H1 (cell line): ENCODE data around the gene PARD6A. TPM values are rescaled to one million over a fixed set of nuclear protein-coding genes. Genes with fewer than 3 reads are reported as not detected.
A peak's percentile ranks its signal among the peaks of the same experiment; 100 is the strongest.

Source experiments
- CTCF ChIA-PET: fragments of 300-600 bp; sonication (Branson Sonifier 250); formaldehyde crosslinking; loops from one replicate; lab custom pipeline; 2021; ENCODE audit not compliant: partially characterized antibody; lab: Charles Lee
- POLR2A ChIA-PET: fragments of 300-600 bp; sonication (Branson Sonifier 250); formaldehyde crosslinking; loops from one replicate; lab custom pipeline; 2021; ENCODE audit warnings: inconsistent platforms; ENCODE audit not compliant: partially characterized antibody; lab: Charles Lee
- DNase-seq, 2 experiments: peaks; one replicate each; pipeline versions ENCODE4 v3.0.0 to v3.0.0-alpha.2; 2010 to 2022; ENCODE audit warnings: low spot score in 2 of 2, low read depth in 1 of 2, mixed read lengths in 1 of 2
- FAIRE-seq: peaks from 2 replicates; lab custom pipeline; 2011; peaks lifted over from hg19 to GRCh38; lab: Jason Lieb, UNC
- H2AFZ ChIP-seq: 2 replicates; pipeline ENCODE4 v1.8.1; 2012; ENCODE audit warnings: low read length, inconsistent platforms
- H2AK5ac ChIP-seq: 2 replicates; pipeline ENCODE4 v1.6.1; 2013; ENCODE audit warnings: low read depth, low read length
- H2BK120ac ChIP-seq: replicated peaks from 2 replicates; pipeline ENCODE3; 2013; ENCODE audit warnings: low read depth, low read length, inconsistent platforms
- H2BK12ac ChIP-seq: 2 replicates; pipeline ENCODE4 v1.6.1; 2013; ENCODE audit warnings: low read depth, low read length
- H2BK15ac ChIP-seq: 2 replicates; pipeline ENCODE4 v1.6.1; 2013; ENCODE audit warnings: low read length
- H2BK20ac ChIP-seq: 2 replicates; pipeline ENCODE4 v1.6.1; 2013; ENCODE audit warnings: low read length
- H2BK5ac ChIP-seq: 2 replicates; pipeline ENCODE4 v1.6.1; 2013; ENCODE audit warnings: low read depth, low read length
- H3K14ac ChIP-seq: 2 replicates; pipeline ENCODE4 v1.6.1; 2013; ENCODE audit warnings: inconsistent platforms; ENCODE audit not compliant: insufficient read length
- H3K18ac ChIP-seq: 2 replicates; pipeline ENCODE4 v1.6.1; 2013; ENCODE audit warnings: low read length; ENCODE audit errors: extremely low read depth
- H3K23ac ChIP-seq: 2 replicates; pipeline ENCODE4 v1.6.1; 2013; ENCODE audit warnings: inconsistent platforms; ENCODE audit not compliant: insufficient read length
- H3K23me2 ChIP-seq: 2 replicates; pipeline ENCODE4 v1.6.1; 2013; ENCODE audit warnings: low read depth, low read length
- H3K27ac ChIP-seq: 2 replicates; pipeline ENCODE4 v1.6.1; 2011; ENCODE audit warnings: low read depth, low read length, inconsistent platforms
- H3K27me3 ChIP-seq, 4 experiments: replicated peaks in 1 of 4; 1 replicate in 1 of 4; 2 replicates in 3 of 4; pipeline versions ENCODE4 v1.6.1 to v1.8.1; 2011 to 2013; ENCODE audit warnings: low read length in 3 of 4, mild to moderate bottlenecking in 3 of 4, inconsistent platforms in 2 of 4, mixed read lengths in 2 of 4, moderate library complexity in 1 of 4; ENCODE audit not compliant: control insufficient read depth in 3 of 4, insufficient read depth in 3 of 4; ENCODE audit errors: extremely low read depth in 1 of 4
- H3K36me3 ChIP-seq, 4 experiments: 2 replicates each; pipeline versions ENCODE4 v1.6.1 to v1.8.1; 2011 to 2013; ENCODE audit warnings: mild to moderate bottlenecking in 4 of 4, low read length in 3 of 4, moderate library complexity in 2 of 4, control low read depth in 1 of 4, inconsistent platforms in 1 of 4; ENCODE audit not compliant: insufficient read depth in 4 of 4, control insufficient read depth in 2 of 4
- H3K4ac ChIP-seq: replicated peaks from 2 replicates; pipeline ENCODE3; 2013; ENCODE audit warnings: low read length, low read depth, mixed read lengths, inconsistent platforms; ENCODE audit not compliant: insufficient read length
- H3K4me1 ChIP-seq, 4 experiments: replicated peaks in 1 of 4; 1 replicate in 1 of 4; 2 replicates in 3 of 4; pipeline versions ENCODE4 v1.6.1 to v1.8.1; 2011 to 2013; ENCODE audit warnings: low read length in 3 of 4, inconsistent platforms in 2 of 4, mixed read lengths in 1 of 4; ENCODE audit not compliant: insufficient read depth in 4 of 4, control insufficient read depth in 3 of 4
- H3K4me2 ChIP-seq, 2 experiments: 2 replicates each; pipeline versions ENCODE4 v1.6.1 to v1.8.1; 2011 to 2013; ENCODE audit warnings: low read depth in 2 of 2, low read length in 2 of 2, control low read depth in 1 of 2, inconsistent platforms in 1 of 2, mild to moderate bottlenecking in 1 of 2; ENCODE audit not compliant: insufficient read depth in 1 of 2
- H3K4me3 ChIP-seq, 4 experiments: fragments of 200-600, 300-600 bp in 1 of 4; sonication (generic), shearing (Covaris generic), sonication (Bioruptor Twin) in 1 of 4; 2 replicates each; pipeline versions ENCODE4 v1.5.1 to v1.8.1; 2011 to 2016; ENCODE audit warnings: low read length in 4 of 4, low read depth in 3 of 4, control low read depth in 2 of 4, inconsistent platforms in 2 of 4, mild to moderate bottlenecking in 2 of 4, mixed read lengths in 1 of 4, moderate library complexity in 1 of 4; ENCODE audit not compliant: insufficient read depth in 2 of 4; ENCODE audit errors: extremely low read depth in 1 of 4
- H3K56ac ChIP-seq: replicated peaks from 2 replicates; pipeline ENCODE3; 2013; ENCODE audit warnings: low read depth, mild to moderate bottlenecking, mixed read lengths, low read length, inconsistent platforms; ENCODE audit not compliant: insufficient read length
- H3K79me1 ChIP-seq: 2 replicates; pipeline ENCODE4 v1.6.1; 2013; ENCODE audit warnings: low read depth, low read length, control low read depth
- H3K79me2 ChIP-seq, 2 experiments: 2 replicates each; pipeline versions ENCODE4 v1.6.1 to v1.8.1; 2012 to 2013; ENCODE audit warnings: low read length in 2 of 2, mild to moderate bottlenecking in 2 of 2, inconsistent platforms in 1 of 2; ENCODE audit not compliant: insufficient read depth in 2 of 2, control insufficient read depth in 1 of 2
- H3K9ac ChIP-seq, 4 experiments: replicated peaks in 1 of 4; 1 replicate in 1 of 4; 2 replicates in 3 of 4; pipeline versions ENCODE4 v1.6.1 to v1.8.1; 2011 to 2013; ENCODE audit warnings: low read depth in 3 of 4, low read length in 3 of 4, control low read depth in 2 of 4, mild to moderate bottlenecking in 2 of 4, moderate library complexity in 2 of 4, inconsistent platforms in 1 of 4; ENCODE audit errors: extremely low read depth in 1 of 4
- H3K9me3 ChIP-seq, 2 experiments: 2 replicates each; pipeline versions ENCODE4 v1.6.1 to v1.8.1; 2012 to 2013; ENCODE audit warnings: mild to moderate bottlenecking in 2 of 2, moderate library complexity in 2 of 2, control low read depth in 1 of 2, inconsistent platforms in 1 of 2, low read depth in 1 of 2, low read length in 1 of 2, mixed read lengths in 1 of 2; ENCODE audit not compliant: insufficient read depth in 2 of 2
- H4K20me1 ChIP-seq, 2 experiments: replicated peaks in 1 of 2; 2 replicates each; pipeline versions ENCODE3 to v1.8.1; 2011 to 2013; ENCODE audit warnings: inconsistent platforms in 2 of 2, low read length in 2 of 2, mild to moderate bottlenecking in 1 of 2; ENCODE audit not compliant: insufficient read depth in 2 of 2, control insufficient read depth in 1 of 2
- H4K5ac ChIP-seq: 2 replicates; pipeline ENCODE4 v1.6.1; 2013; ENCODE audit warnings: low read length, low read depth, mixed read lengths, inconsistent platforms; ENCODE audit not compliant: insufficient read length
- H4K8ac ChIP-seq: 2 replicates; pipeline ENCODE4 v1.8.0; 2013; ENCODE audit warnings: mild to moderate bottlenecking, moderate library complexity, low read length, inconsistent platforms; ENCODE audit not compliant: insufficient read depth; ENCODE audit errors: extremely low read depth
- H4K91ac ChIP-seq: replicated peaks from 2 replicates; pipeline ENCODE3; 2013; ENCODE audit warnings: low read length, mixed read lengths, inconsistent platforms; ENCODE audit not compliant: insufficient read length
- HDAC2 ChIP-seq, 2 experiments: fragments of 300-600 bp in 1 of 2; sonication (generic) in 1 of 2; IDR thresholded peaks; 2 replicates each; pipeline ENCODE4 v1.6.1; 2011 to 2012; ENCODE audit warnings: low read depth in 2 of 2, low read length in 2 of 2, mild to moderate bottlenecking in 2 of 2, moderate library complexity in 2 of 2, borderline replicate concordance in 1 of 2, inconsistent platforms in 1 of 2
- HDAC6 ChIP-seq: IDR thresholded peaks from one replicate; pipeline ENCODE4 v1.7.1; 2012; ENCODE audit warnings: low read depth, mild to moderate bottlenecking, inconsistent platforms, low read length, moderate library complexity
- KDM4A ChIP-seq: IDR thresholded peaks from one replicate; pipeline ENCODE4 v1.7.1; 2012; ENCODE audit warnings: low read depth, mild to moderate bottlenecking, moderate library complexity, low read length, inconsistent platforms; ENCODE audit not compliant: severe bottlenecking
- POLR2A ChIP-seq, 2 experiments: IDR thresholded peaks; 1 replicate in 1 of 2; 2 replicates in 1 of 2; pipeline ENCODE4 v1.6.1; 2011; ENCODE audit warnings: low read depth in 2 of 2, low read length in 2 of 2, mild to moderate bottlenecking in 2 of 2; ENCODE audit errors: control extremely low read depth in 1 of 2
- RAD21 ChIP-seq, 2 experiments: IDR thresholded peaks in 1 of 2; conservative IDR thresholded peaks in 1 of 2; 2 replicates each; pipeline ENCODE4 v1.6.1; 2011; ENCODE audit warnings: low read depth in 2 of 2, low read length in 2 of 2, improper control_type of control experiment in 1 of 2, inconsistent platforms in 1 of 2, mild to moderate bottlenecking in 1 of 2, moderate library complexity in 1 of 2
- RBBP5 ChIP-seq: IDR thresholded peaks from 2 replicates; pipeline ENCODE4 v1.7.1; 2012; ENCODE audit warnings: low read depth, mild to moderate bottlenecking, inconsistent platforms, low read length, moderate library complexity, borderline replicate concordance
- RNF2 ChIP-seq: fragments of 200-900, 300-1000 bp; sonication (generic); IDR thresholded peaks from 2 replicates; pipeline ENCODE4 v1.7.1; 2016; ENCODE audit warnings: borderline replicate concordance, low read depth, mild to moderate bottlenecking, antibody characterized with exemption, low read length; ENCODE audit not compliant: poor library complexity, severe bottlenecking; ENCODE audit errors: missing control alignments
- SP1 ChIP-seq: IDR thresholded peaks from 2 replicates; pipeline ENCODE4 v1.6.1; 2011; ENCODE audit warnings: low read depth, low read length
- SP2 ChIP-seq: IDR thresholded peaks from 2 replicates; pipeline ENCODE4 v1.6.1; 2012; ENCODE audit warnings: mild to moderate bottlenecking, low read length, inconsistent platforms
- SRF ChIP-seq: IDR thresholded peaks from 2 replicates; pipeline ENCODE4 v1.6.1; 2011; ENCODE audit warnings: mild to moderate bottlenecking, low read depth, low read length, moderate library complexity
- YY1 ChIP-seq: IDR thresholded peaks from 2 replicates; pipeline ENCODE4 v1.6.1; 2011; ENCODE audit warnings: low read depth, mild to moderate bottlenecking, low read length
- WGBS, 2 experiments: shearing (Covaris generic) in 1 of 2; methylation state at CpG; one replicate each; pipeline versions ENCODE4 v1.1.6 to v1.1.7; 2013 to 2015; ENCODE audit warnings: low lambda C conversion rate in 2 of 2, mixed read lengths in 2 of 2, inconsistent platforms in 1 of 2, low coverage in 1 of 2, missing lambda C conversion rate in 1 of 2; ENCODE audit not compliant: insufficient replicate concordance in 2 of 2, insufficient coverage in 1 of 2, insufficient read length in 1 of 2; ENCODE audit errors: extremely low coverage in 1 of 2, missing lambda C conversion rate in 1 of 2; 5-methylcytosine and 5-hydroxymethylcytosine counted together
- polyA plus RNA-seq, 7 experiments: library from polyadenylated mRNA; depleted of rRNA in 3 of 7; stranded (reverse) in 5 of 7; unstranded in 2 of 7; fragments of >200 nt in 5 of 7; fragments of 200-250 nt in 2 of 7; gene quantifications; 1 replicate in 5 of 7; 2 replicates in 1 of 7; 4 replicates in 1 of 7; pipeline versions ENCODE4 v1.2.1 to v1.2.3, GENCODE V29; 2011 to 2013; ENCODE audit warnings: missing spikeins in 2 of 7, mixed read lengths in 2 of 7
- total RNA-seq: library from RNA; stranded (reverse); fragmentation: NEBNext Ultra II Directional; extraction: Animal tissue kit (Norgen Biotek cat#: 25700); gene quantifications from 2 replicates; pipeline ENCODE4 v1.2.1, GENCODE V29; 2021

Gene PARD6A
- total and polyA plus RNA-seq, 2 of the 8 experiments (the other 6 are each of a cell fraction or from before 2014, with no cell fraction given): 15.1 to 21.8 TPM

DNA sequence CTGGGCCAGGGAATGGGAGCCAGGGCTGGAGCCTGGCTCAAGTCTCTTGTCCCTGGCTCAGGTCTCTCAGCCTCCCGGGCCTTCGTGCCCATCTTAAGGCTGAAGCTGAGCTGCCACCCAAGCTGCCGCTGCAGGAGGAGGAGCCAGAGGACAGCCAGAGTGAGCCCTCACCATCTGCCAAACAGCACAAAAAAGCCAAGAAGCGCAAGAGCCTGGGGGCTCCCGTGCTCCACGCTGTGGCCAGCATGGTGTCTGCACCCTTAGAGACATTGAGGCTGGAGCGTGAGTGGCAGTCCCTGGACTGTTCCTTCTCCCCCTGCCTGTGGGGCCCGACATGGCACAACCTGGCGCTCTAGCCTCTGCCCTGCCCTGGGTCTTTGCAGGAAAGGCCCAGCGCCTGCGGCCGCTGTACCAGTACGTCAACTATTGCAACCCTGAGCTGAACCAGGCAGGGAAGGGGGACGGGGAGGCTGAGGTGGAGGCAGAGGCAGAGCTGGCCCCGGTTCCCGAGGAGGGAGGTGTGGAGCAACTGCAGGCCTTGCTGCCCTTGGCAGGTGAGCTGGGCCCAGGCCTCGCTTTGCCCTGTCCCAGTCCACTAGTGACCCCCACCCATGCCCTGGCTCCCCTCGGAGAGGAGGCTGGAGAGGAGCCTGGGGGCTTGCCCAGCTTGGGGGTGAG, 7.2 kb downstream of the PARD6A start:
- peaks cover 11% of the 10 kb centered on the region; the same call in 1 of the 2 replicates for H3K23me2 ChIP-seq
- peak overlapping the region; percentile 47 for H4K91ac ChIP-seq
- FAIRE-seq (no peak), DNase-seq (peak; percentile 81 to 82)
- H3K27me3 ChIP-seq: peaks cover 0 to 3% (median 0%) of the 10 kb centered on the region in 4 experiments; a peak in 2 of 7 replicates
- peaks cover 3 to 10% of the 10 kb centered on the region in 2 experiments for H4K20me1 ChIP-seq
- H2BK15ac ChIP-seq: no peak overlapping the region
- H4K5ac ChIP-seq: no peak overlapping the region
- no peaks in the 10 kb centered on the region for H3K79me1 ChIP-seq
- POLR2A ChIA-PET: interaction anchor here (1.1 to 1.5 kb wide), 4 partner anchors 20 to 269 kb away, joined by 3 to 4 read pairs (median 4); partner anchors contain the start of genes ATP6V0D1 and PSMB10
- no peak overlapping the region for H3K27ac ChIP-seq
- no peak overlapping the region for H2BK120ac ChIP-seq
- 51% methylated on average over 16 of the region's 18 CpGs; no CpG with 5 or more reads in 1 of the 2 experiments for WGBS, 2 experiments
- no peak overlapping the region for H2BK20ac ChIP-seq
- H3K18ac ChIP-seq: no peak overlapping the region
- CTCF ChIA-PET: interaction anchor here (0.6 to 13.7 kb wide), 35 partner anchors 11 to 274 kb away, joined by 3 to 202 read pairs (median 5); partner anchors contain the start of genes CARMIL2 and CTRL
- H3K56ac ChIP-seq: no peak overlapping the region
- no peak overlapping the region for H3K14ac ChIP-seq
- H2BK5ac ChIP-seq: no peak overlapping the region
- H2AK5ac ChIP-seq: no peak overlapping the region
- peak overlapping the region in 1 of 2 experiments; percentile 30; a peak in 2 of 4 replicates for H3K4me2 ChIP-seq
- no peaks in the 10 kb centered on the region for H3K36me3 ChIP-seq
- H4K8ac ChIP-seq: peak overlapping the region; percentile 43
- no peak overlapping the region for H2BK12ac ChIP-seq
- no peak overlapping the region for H3K9ac ChIP-seq
- no peaks in the 10 kb centered on the region for H3K79me2 ChIP-seq
- no peak overlapping the region for H3K4ac ChIP-seq
- H3K4me3 ChIP-seq: no peak overlapping the region; a peak in 1 of 8 replicates
- no peak overlapping the region for H2AFZ ChIP-seq
- no peaks in the 10 kb centered on the region for H3K9me3 ChIP-seq
- peaks cover 0 to 25% (median 15%) of the 10 kb centered on the region in 4 experiments; a peak in 5 of 7 replicates for H3K4me1 ChIP-seq
- no peak overlapping the region for H3K23ac ChIP-seq
- no peak; the same call in 1 of the 2 replicates for TF ChIP-seq YY1
- TF ChIP-seq KDM4A: no peak
- TF ChIP-seq HDAC2 (IDR thresholded peaks at IDR 0.05; ENCODE audit: borderline replicate concordance in 1 of 2, low read depth in 2 of 2, low read length in 2 of 2): 0 out of 4 replicates have a peak, but pooled peaks of 1 of the 2 experiments have one; percentile 39
- TF ChIP-seq POLR2A (IDR thresholded peaks at IDR 0.05; ENCODE audit: control extremely low read depth in 1 of 2, low read depth in 2 of 2, low read length in 2 of 2): no peak
- no peak for TF ChIP-seq RNF2
- no peak for TF ChIP-seq SRF
- TF ChIP-seq SP1: no peak
- no peak for TF ChIP-seq RBBP5
- no peak for TF ChIP-seq HDAC6
- no peak for TF ChIP-seq SP2
- peak; percentile 50 to 68 for TF ChIP-seq RAD21 (IDR thresholded peaks at IDR 0.05 in 1 of 2, conservative IDR thresholded peaks at IDR 0.05 in 1 of 2; ENCODE audit: low read depth in 2 of 2, low read length in 2 of 2)
